H1 (cell line): ENCODE results near the gene GPA33. TPM values are rescaled to one million over a fixed set of nuclear protein-coding genes. Genes with fewer than 3 reads are reported as not detected.

Source experiments
- CTCF ChIA-PET: fragments of 300-600 bp; sonication (Branson Sonifier 250); formaldehyde crosslinking; loops from one replicate; lab custom pipeline; 2021; ENCODE audit not compliant: partially characterized antibody; lab: Charles Lee
- POLR2A ChIA-PET: fragments of 300-600 bp; sonication (Branson Sonifier 250); formaldehyde crosslinking; loops from one replicate; lab custom pipeline; 2021; ENCODE audit warnings: inconsistent platforms; ENCODE audit not compliant: partially characterized antibody; lab: Charles Lee
- DNase-seq, 2 experiments: peaks; one replicate each; pipeline versions ENCODE4 v3.0.0 to v3.0.0-alpha.2; 2010 to 2022; ENCODE audit warnings: low spot score in 2 of 2, low read depth in 1 of 2, mixed read lengths in 1 of 2
- FAIRE-seq: peaks from 2 replicates; lab custom pipeline; 2011; peaks lifted over from hg19 to GRCh38; lab: Jason Lieb, UNC
- H2AFZ ChIP-seq: 2 replicates; pipeline ENCODE4 v1.8.1; 2012; ENCODE audit warnings: low read length, inconsistent platforms
- H2AK5ac ChIP-seq: 2 replicates; pipeline ENCODE4 v1.6.1; 2013; ENCODE audit warnings: low read depth, low read length
- H2BK120ac ChIP-seq: replicated peaks from 2 replicates; pipeline ENCODE3; 2013; ENCODE audit warnings: low read depth, low read length, inconsistent platforms
- H2BK12ac ChIP-seq: 2 replicates; pipeline ENCODE4 v1.6.1; 2013; ENCODE audit warnings: low read depth, low read length
- H2BK15ac ChIP-seq: 2 replicates; pipeline ENCODE4 v1.6.1; 2013; ENCODE audit warnings: low read length
- H2BK20ac ChIP-seq: 2 replicates; pipeline ENCODE4 v1.6.1; 2013; ENCODE audit warnings: low read length
- H2BK5ac ChIP-seq: 2 replicates; pipeline ENCODE4 v1.6.1; 2013; ENCODE audit warnings: low read depth, low read length
- H3K14ac ChIP-seq: 2 replicates; pipeline ENCODE4 v1.6.1; 2013; ENCODE audit warnings: inconsistent platforms; ENCODE audit not compliant: insufficient read length
- H3K18ac ChIP-seq: 2 replicates; pipeline ENCODE4 v1.6.1; 2013; ENCODE audit warnings: low read length; ENCODE audit errors: extremely low read depth
- H3K23ac ChIP-seq: 2 replicates; pipeline ENCODE4 v1.6.1; 2013; ENCODE audit warnings: inconsistent platforms; ENCODE audit not compliant: insufficient read length
- H3K23me2 ChIP-seq: 2 replicates; pipeline ENCODE4 v1.6.1; 2013; ENCODE audit warnings: low read depth, low read length
- H3K27ac ChIP-seq: 2 replicates; pipeline ENCODE4 v1.6.1; 2011; ENCODE audit warnings: low read depth, low read length, inconsistent platforms
- H3K27me3 ChIP-seq, 4 experiments: replicated peaks in 1 of 4; 1 replicate in 1 of 4; 2 replicates in 3 of 4; pipeline versions ENCODE4 v1.6.1 to v1.8.1; 2011 to 2013; ENCODE audit warnings: low read length in 3 of 4, mild to moderate bottlenecking in 3 of 4, inconsistent platforms in 2 of 4, mixed read lengths in 2 of 4, moderate library complexity in 1 of 4; ENCODE audit not compliant: control insufficient read depth in 3 of 4, insufficient read depth in 3 of 4; ENCODE audit errors: extremely low read depth in 1 of 4
- H3K36me3 ChIP-seq, 4 experiments: 2 replicates each; pipeline versions ENCODE4 v1.6.1 to v1.8.1; 2011 to 2013; ENCODE audit warnings: mild to moderate bottlenecking in 4 of 4, low read length in 3 of 4, moderate library complexity in 2 of 4, control low read depth in 1 of 4, inconsistent platforms in 1 of 4; ENCODE audit not compliant: insufficient read depth in 4 of 4, control insufficient read depth in 2 of 4
- H3K4ac ChIP-seq: replicated peaks from 2 replicates; pipeline ENCODE3; 2013; ENCODE audit warnings: low read length, low read depth, mixed read lengths, inconsistent platforms; ENCODE audit not compliant: insufficient read length
- H3K4me1 ChIP-seq, 4 experiments: replicated peaks in 1 of 4; 1 replicate in 1 of 4; 2 replicates in 3 of 4; pipeline versions ENCODE4 v1.6.1 to v1.8.1; 2011 to 2013; ENCODE audit warnings: low read length in 3 of 4, inconsistent platforms in 2 of 4, mixed read lengths in 1 of 4; ENCODE audit not compliant: insufficient read depth in 4 of 4, control insufficient read depth in 3 of 4
- H3K4me2 ChIP-seq, 2 experiments: 2 replicates each; pipeline versions ENCODE4 v1.6.1 to v1.8.1; 2011 to 2013; ENCODE audit warnings: low read depth in 2 of 2, low read length in 2 of 2, control low read depth in 1 of 2, inconsistent platforms in 1 of 2, mild to moderate bottlenecking in 1 of 2; ENCODE audit not compliant: insufficient read depth in 1 of 2
- H3K4me3 ChIP-seq, 4 experiments: fragments of 200-600, 300-600 bp in 1 of 4; sonication (generic), shearing (Covaris generic), sonication (Bioruptor Twin) in 1 of 4; 2 replicates each; pipeline versions ENCODE4 v1.5.1 to v1.8.1; 2011 to 2016; ENCODE audit warnings: low read length in 4 of 4, low read depth in 3 of 4, control low read depth in 2 of 4, inconsistent platforms in 2 of 4, mild to moderate bottlenecking in 2 of 4, mixed read lengths in 1 of 4, moderate library complexity in 1 of 4; ENCODE audit not compliant: insufficient read depth in 2 of 4; ENCODE audit errors: extremely low read depth in 1 of 4
- H3K56ac ChIP-seq: replicated peaks from 2 replicates; pipeline ENCODE3; 2013; ENCODE audit warnings: low read depth, mild to moderate bottlenecking, mixed read lengths, low read length, inconsistent platforms; ENCODE audit not compliant: insufficient read length
- H3K79me1 ChIP-seq: 2 replicates; pipeline ENCODE4 v1.6.1; 2013; ENCODE audit warnings: low read depth, low read length, control low read depth
- H3K79me2 ChIP-seq, 2 experiments: 2 replicates each; pipeline versions ENCODE4 v1.6.1 to v1.8.1; 2012 to 2013; ENCODE audit warnings: low read length in 2 of 2, mild to moderate bottlenecking in 2 of 2, inconsistent platforms in 1 of 2; ENCODE audit not compliant: insufficient read depth in 2 of 2, control insufficient read depth in 1 of 2
- H3K9ac ChIP-seq, 4 experiments: replicated peaks in 1 of 4; 1 replicate in 1 of 4; 2 replicates in 3 of 4; pipeline versions ENCODE4 v1.6.1 to v1.8.1; 2011 to 2013; ENCODE audit warnings: low read depth in 3 of 4, low read length in 3 of 4, control low read depth in 2 of 4, mild to moderate bottlenecking in 2 of 4, moderate library complexity in 2 of 4, inconsistent platforms in 1 of 4; ENCODE audit errors: extremely low read depth in 1 of 4
- H3K9me3 ChIP-seq, 2 experiments: 2 replicates each; pipeline versions ENCODE4 v1.6.1 to v1.8.1; 2012 to 2013; ENCODE audit warnings: mild to moderate bottlenecking in 2 of 2, moderate library complexity in 2 of 2, control low read depth in 1 of 2, inconsistent platforms in 1 of 2, low read depth in 1 of 2, low read length in 1 of 2, mixed read lengths in 1 of 2; ENCODE audit not compliant: insufficient read depth in 2 of 2
- H4K20me1 ChIP-seq, 2 experiments: replicated peaks in 1 of 2; 2 replicates each; pipeline versions ENCODE3 to v1.8.1; 2011 to 2013; ENCODE audit warnings: inconsistent platforms in 2 of 2, low read length in 2 of 2, mild to moderate bottlenecking in 1 of 2; ENCODE audit not compliant: insufficient read depth in 2 of 2, control insufficient read depth in 1 of 2
- H4K5ac ChIP-seq: 2 replicates; pipeline ENCODE4 v1.6.1; 2013; ENCODE audit warnings: low read length, low read depth, mixed read lengths, inconsistent platforms; ENCODE audit not compliant: insufficient read length
- H4K8ac ChIP-seq: 2 replicates; pipeline ENCODE4 v1.8.0; 2013; ENCODE audit warnings: mild to moderate bottlenecking, moderate library complexity, low read length, inconsistent platforms; ENCODE audit not compliant: insufficient read depth; ENCODE audit errors: extremely low read depth
- H4K91ac ChIP-seq: replicated peaks from 2 replicates; pipeline ENCODE3; 2013; ENCODE audit warnings: low read length, mixed read lengths, inconsistent platforms; ENCODE audit not compliant: insufficient read length
- WGBS, 2 experiments: shearing (Covaris generic) in 1 of 2; methylation state at CpG; one replicate each; pipeline versions ENCODE4 v1.1.6 to v1.1.7; 2013 to 2015; ENCODE audit warnings: low lambda C conversion rate in 2 of 2, mixed read lengths in 2 of 2, inconsistent platforms in 1 of 2, low coverage in 1 of 2, missing lambda C conversion rate in 1 of 2; ENCODE audit not compliant: insufficient replicate concordance in 2 of 2, insufficient coverage in 1 of 2, insufficient read length in 1 of 2; ENCODE audit errors: extremely low coverage in 1 of 2, missing lambda C conversion rate in 1 of 2; 5-methylcytosine and 5-hydroxymethylcytosine counted together
- polyA plus RNA-seq, 7 experiments: library from polyadenylated mRNA; depleted of rRNA in 3 of 7; stranded (reverse) in 5 of 7; unstranded in 2 of 7; fragments of >200 nt in 5 of 7; fragments of 200-250 nt in 2 of 7; gene quantifications; 1 replicate in 5 of 7; 2 replicates in 1 of 7; 4 replicates in 1 of 7; pipeline versions ENCODE4 v1.2.1 to v1.2.3, GENCODE V29; 2011 to 2013; ENCODE audit warnings: missing spikeins in 2 of 7, mixed read lengths in 2 of 7
- total RNA-seq: library from RNA; stranded (reverse); fragmentation: NEBNext Ultra II Directional; extraction: Animal tissue kit (Norgen Biotek cat#: 25700); gene quantifications from 2 replicates; pipeline ENCODE4 v1.2.1, GENCODE V29; 2021

Gene GPA33
- total and polyA plus RNA-seq, 2 of the 8 experiments (the other 6 are each of a cell fraction or from before 2014, with no cell fraction given) = 0.19 to 0.67 TPM

DNA sequence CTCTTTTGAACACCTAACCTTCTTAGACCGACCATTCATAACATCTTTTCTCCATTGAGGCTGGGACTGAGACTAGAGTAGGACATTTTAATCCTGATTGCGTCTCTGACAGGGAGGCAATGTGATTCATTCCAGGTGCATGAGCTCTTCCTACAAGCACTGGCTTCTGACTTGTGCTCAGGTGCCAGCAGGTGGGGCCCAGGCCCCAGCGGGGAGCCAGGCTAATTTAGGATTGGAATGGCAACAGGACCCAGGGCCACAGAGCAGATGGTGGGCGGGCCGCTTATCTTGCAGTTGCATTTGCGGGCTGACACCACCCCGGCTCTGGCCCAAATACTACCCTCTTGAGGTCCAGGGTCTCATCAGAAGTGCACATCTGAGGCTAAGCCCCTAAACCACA is 4.1 kb downstream of the GPA33 start:
- Histone ChIP-seq H3K14ac (no peak overlapping the region), H2AK5ac (no peak overlapping the region), H3K4me2 (no peak overlapping the region), H3K4me1 (peaks cover 0 to 4% (median 0%) of the 10 kb centered on the region in 4 experiments; a peak in 3 of 7 replicates), H3K18ac (no peak overlapping the region), H2AFZ (no peak overlapping the region), H3K36me3 (no peaks in the 10 kb centered on the region), H2BK120ac (no peak overlapping the region), H3K23ac (no peak overlapping the region), H3K56ac (no peak overlapping the region), H3K4ac (no peak overlapping the region), H3K4me3 (no peak overlapping the region), H3K23me2 (no peaks in the 10 kb centered on the region; the same call in 1 of the 2 replicates), H3K27ac (no peak overlapping the region), H3K27me3 (no peaks in the 10 kb centered on the region; a peak in 1 of 7 replicates), H2BK20ac (no peak overlapping the region), H2BK12ac (no peak overlapping the region), H3K79me2 (no peaks in the 10 kb centered on the region), H3K9me3 (peaks cover 0 to 4% of the 10 kb centered on the region in 2 experiments; a peak in 2 of 4 replicates), H2BK5ac (no peak overlapping the region), H4K20me1 (no peaks in the 10 kb centered on the region), H3K79me1 (no peaks in the 10 kb centered on the region), H4K91ac (no peak overlapping the region), H4K8ac (no peak overlapping the region), H4K5ac (no peak overlapping the region), H3K9ac (no peak overlapping the region), H2BK15ac (no peak overlapping the region)
- DNase-seq (no peak), FAIRE-seq (no peak)
- CTCF ChIA-PET = interaction anchor here (1.0 to 1.6 kb wide), 4 partner anchors 11 to 155 kb away, joined by 3 read pairs; no protein-coding TSS in a partner anchor
- POLR2A ChIA-PET = interaction anchor here (0.6 to 1.2 kb wide), 2 partner anchors 10 to 12 kb away, joined by 3 to 4 read pairs; no protein-coding TSS in a partner anchor
- WGBS, 2 experiments = 85% methylated on average over 7 of the region's 7 CpGs; no CpG with 5 or more reads in 1 of the 2 experiments
